NB4 (cell line): Measurements from ENCODE around the gene NRAP.

Experiments used
- POLR2A ChIP-seq: IDR thresholded peaks from 2 replicates; pipeline ENCODE4 v1.6.1; 2011; ENCODE audit warnings: mild to moderate bottlenecking; ENCODE audit not compliant: insufficient read length; ENCODE audit errors: extremely low read depth
- TF ChIP-seq, protein P1 (sequence below): IDR thresholded peaks from one replicate; pipeline ENCODE4 v1.5.1; 2012; ENCODE audit warnings: low read depth, low read length

DNA sequence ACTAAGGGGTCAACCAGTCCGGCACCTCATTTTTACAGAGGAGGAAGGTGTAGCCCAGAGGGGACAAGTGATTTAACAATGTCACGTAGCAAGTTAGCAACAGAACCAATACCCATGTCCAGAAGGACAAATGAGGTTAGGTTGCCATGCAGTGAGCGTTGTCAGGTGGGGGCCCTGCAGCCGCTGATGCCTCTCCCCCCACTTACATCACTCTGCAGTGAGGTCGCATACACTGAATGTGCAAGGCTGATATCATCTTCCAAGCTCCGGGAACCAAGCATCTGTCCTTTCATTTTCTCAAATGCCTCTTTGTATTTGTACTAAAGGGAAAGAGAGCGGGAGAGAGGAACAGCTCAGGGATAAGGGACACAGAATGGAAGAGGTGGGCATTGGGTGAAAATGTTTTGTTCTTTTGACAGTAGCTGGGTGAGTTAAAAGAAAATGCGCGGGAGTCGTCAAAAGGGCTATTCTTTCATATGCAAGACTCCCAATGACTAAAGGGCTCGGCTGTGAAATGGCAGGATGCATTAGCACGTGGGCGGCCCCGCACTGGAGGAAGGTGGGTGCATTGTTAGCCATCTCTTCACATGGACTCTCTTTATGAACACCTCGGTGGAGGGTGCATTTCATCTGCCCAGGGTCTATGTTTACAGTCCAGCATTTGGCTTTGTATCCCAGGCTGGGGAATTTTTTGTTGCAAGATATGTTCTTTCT, 49.7 kb downstream of the NRAP start:
- TF ChIP-seq, protein P1, sequence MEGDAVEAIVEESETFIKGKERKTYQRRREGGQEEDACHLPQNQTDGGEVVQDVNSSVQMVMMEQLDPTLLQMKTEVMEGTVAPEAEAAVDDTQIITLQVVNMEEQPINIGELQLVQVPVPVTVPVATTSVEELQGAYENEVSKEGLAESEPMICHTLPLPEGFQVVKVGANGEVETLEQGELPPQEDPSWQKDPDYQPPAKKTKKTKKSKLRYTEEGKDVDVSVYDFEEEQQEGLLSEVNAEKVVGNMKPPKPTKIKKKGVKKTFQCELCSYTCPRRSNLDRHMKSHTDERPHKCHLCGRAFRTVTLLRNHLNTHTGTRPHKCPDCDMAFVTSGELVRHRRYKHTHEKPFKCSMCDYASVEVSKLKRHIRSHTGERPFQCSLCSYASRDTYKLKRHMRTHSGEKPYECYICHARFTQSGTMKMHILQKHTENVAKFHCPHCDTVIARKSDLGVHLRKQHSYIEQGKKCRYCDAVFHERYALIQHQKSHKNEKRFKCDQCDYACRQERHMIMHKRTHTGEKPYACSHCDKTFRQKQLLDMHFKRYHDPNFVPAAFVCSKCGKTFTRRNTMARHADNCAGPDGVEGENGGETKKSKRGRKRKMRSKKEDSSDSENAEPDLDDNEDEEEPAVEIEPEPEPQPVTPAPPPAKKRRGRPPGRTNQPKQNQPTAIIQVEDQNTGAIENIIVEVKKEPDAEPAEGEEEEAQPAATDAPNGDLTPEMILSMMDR, result no peak
- no peak for TF ChIP-seq POLR2A
